GM06990 (cell line): ENCODE measurements around the gene BCAS3.

Source experiments
- DNase-seq: peaks from one replicate; pipeline ENCODE4 v3.0.0-alpha.2; 2011; ENCODE audit not compliant: insufficient read length; ENCODE audit errors: extremely low read depth
- H3K27me3 ChIP-seq: replicated peaks from 2 replicates; pipeline ENCODE4 v1.6.0; 2011; ENCODE audit warnings: low read length; ENCODE audit not compliant: control insufficient read depth, insufficient read depth
- H3K36me3 ChIP-seq: 2 replicates; pipeline ENCODE4 v1.5.1; 2011; ENCODE audit warnings: low read length; ENCODE audit not compliant: control insufficient read depth, insufficient read depth
- H3K4me3 ChIP-seq: replicated peaks from 2 replicates; pipeline ENCODE4 v1.5.1; 2011; ENCODE audit warnings: low read depth, mild to moderate bottlenecking, control low read depth, low read length
- CTCF ChIP-seq: IDR thresholded peaks from 2 replicates; pipeline ENCODE4 v1.5.1; 2011; ENCODE audit warnings: low read length, control low read depth, mild to moderate bottlenecking, inconsistent platforms; ENCODE audit not compliant: insufficient read depth, poor library complexity, severe bottlenecking

Gene BCAS3

GRCh38 chr17:60888812-60889709 lies 211.4 kb downstream of the BCAS3 start:
- no peak for TF ChIP-seq CTCF
- DNase-seq, result no peak
- no peaks in the 10 kb centered on the region for H3K36me3 ChIP-seq
- no peaks in the 10 kb centered on the region for H3K27me3 ChIP-seq
- no peak overlapping the region for H3K4me3 ChIP-seq

- no peak overlapping the region for H3K4me3 ChIP-seq
- DNase-seq, result no peak
- no peaks in the 10 kb centered on the region for H3K27me3 ChIP-seq
- no peaks in the 10 kb centered on the region for H3K36me3 ChIP-seq
- no peak for TF ChIP-seq CTCF
Measured at GRCh38 chr17:60891149-60891548, 213.5 kb downstream of the BCAS3 start.

- H3K36me3 ChIP-seq, result no peaks in the 10 kb centered on the region
- no peak for TF ChIP-seq CTCF
- H3K27me3 ChIP-seq, result no peaks in the 10 kb centered on the region
- H3K4me3 ChIP-seq, result no peak overlapping the region
- DNase-seq, result no peak
Measured at GRCh38 chr17:60893475-60893874, 215.8 kb downstream of the BCAS3 start.

GRCh38 chr17:60896996-60897395 lies 219.3 kb downstream of the BCAS3 start:
- DNase-seq, result no peak
- Histone ChIP-seq H3K36me3 (no peaks in the 10 kb centered on the region), H3K4me3 (no peak overlapping the region), H3K27me3 (no peaks in the 10 kb centered on the region)
- TF ChIP-seq CTCF, result no peak

GRCh38 chr17:60899115-60899514 lies 221.5 kb downstream of the BCAS3 start:
- no peak for DNase-seq
- Histone ChIP-seq H3K36me3 (no peaks in the 10 kb centered on the region), H3K4me3 (no peak overlapping the region), H3K27me3 (no peaks in the 10 kb centered on the region)
- no peak for TF ChIP-seq CTCF
